OCI-LY3 (cell line): ENCODE measurements around the gene SNX25.

Experiments used
- CTCF ChIP-seq: fragments of 200-600, 300-600 bp; sonication (generic); IDR thresholded peaks from 2 replicates; pipeline ENCODE4 v1.5.1; 2014; ENCODE audit warnings: antibody characterized with exemption, low read length, low read depth
- EZH2phosphoT487 ChIP-seq: fragments of 200-600 bp; shearing (Covaris generic); IDR thresholded peaks from 2 replicates; pipeline ENCODE4 v1.6.1; 2018; ENCODE audit warnings: antibody characterized with exemption, mixed run types, low read depth

DNA sequence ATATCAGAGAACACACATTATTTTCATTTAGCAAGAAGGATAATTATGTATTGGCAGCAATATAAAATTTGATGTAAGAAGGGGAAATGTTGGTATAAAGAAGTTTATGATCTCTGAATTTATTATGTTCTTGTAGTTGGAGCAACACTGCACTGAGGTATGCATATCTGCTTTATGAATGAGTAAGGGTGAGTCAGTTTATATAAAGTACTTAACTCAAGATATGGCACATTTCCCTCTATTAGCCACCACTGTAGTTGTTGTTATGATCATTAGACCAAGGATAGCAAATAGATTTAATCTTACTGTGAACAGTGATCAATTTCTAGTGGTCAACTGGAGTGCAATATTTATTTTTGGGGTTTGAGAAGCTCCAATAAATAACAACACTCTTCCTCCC is 66.6 kb downstream of the SNX25 start:
- TF ChIP-seq CTCF (no peak), EZH2phosphoT487 (no peak)
